Stimulated activated CD4-positive, alpha-beta T cell treated with anti-CD3 and anti-CD28 coated beads, TNF-alpha, amount 100 ng/mL, for 24 hours (primary cell): ENCODE measurements around the gene GALNT2.

Experiments
- DNase-seq, 3 experiments: peaks; one replicate each; pipeline ENCODE4 v3.0.0-alpha.2; 2020; ENCODE audit warnings: low read depth in 3 of 3

The GALNT2 gene

DNA sequence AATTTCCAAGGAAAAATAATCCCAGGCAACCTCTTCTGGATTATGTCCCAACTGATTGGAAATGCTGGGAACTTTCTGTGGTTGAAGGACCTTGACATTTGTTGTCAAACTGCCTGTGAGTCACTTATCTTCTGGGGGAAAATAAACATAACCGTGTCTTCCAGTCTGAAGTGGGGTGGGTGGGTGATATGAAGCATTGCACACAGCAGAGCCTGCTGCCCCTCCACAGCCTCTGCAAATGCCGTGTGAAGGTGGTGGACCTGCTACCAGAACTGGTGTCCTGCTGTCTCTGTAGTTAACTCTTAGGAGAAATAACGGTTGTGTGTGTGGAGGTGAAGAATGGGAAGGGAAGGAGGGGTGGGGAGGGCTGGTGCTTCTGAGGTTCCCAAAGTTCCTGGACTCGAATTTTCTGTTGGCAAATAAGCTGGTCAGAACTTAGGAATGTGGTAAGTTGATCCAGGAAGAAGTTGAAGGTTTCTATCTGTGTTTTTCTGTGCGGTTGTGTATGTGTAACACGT lies 23.2 kb downstream of the GALNT2 start:
- DNase-seq, result no peak

DNA sequence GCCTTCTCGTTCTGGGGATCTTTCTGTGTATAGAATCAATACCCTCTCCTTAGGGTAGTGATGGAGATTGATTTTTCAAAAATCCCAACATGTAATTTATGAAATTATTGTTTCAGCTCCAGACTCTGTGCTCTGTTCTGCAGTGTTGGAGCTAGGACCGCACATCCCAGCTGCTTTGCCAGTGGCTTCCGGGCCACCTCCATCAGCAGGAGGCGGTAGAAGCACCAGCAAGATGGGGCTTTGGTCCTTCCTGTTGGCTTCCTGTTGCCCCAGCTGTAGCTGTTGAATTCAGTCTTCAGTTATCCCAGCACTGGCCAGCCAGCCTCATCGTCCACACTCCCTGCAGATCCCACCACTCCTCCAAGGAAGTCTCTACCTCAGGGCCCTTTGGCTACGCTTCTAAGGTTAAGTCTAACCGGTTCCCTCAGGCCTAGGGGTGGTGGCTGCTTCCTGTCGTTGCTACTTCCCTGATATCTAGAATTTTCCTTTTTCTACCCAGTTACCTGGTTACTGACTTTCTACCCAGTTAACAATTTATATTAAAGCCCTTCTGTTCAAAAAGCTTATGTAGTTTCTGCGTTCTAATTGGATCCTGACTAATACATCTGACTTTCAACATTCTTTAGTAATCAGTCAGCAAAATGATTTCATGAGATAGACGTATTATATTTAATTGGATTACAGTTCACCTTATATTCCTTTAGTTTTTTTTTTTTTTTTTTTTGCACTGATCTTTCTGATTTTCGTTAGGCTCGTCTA lies 24.6 kb downstream of the GALNT2 start:
- no peak for DNase-seq

DNA sequence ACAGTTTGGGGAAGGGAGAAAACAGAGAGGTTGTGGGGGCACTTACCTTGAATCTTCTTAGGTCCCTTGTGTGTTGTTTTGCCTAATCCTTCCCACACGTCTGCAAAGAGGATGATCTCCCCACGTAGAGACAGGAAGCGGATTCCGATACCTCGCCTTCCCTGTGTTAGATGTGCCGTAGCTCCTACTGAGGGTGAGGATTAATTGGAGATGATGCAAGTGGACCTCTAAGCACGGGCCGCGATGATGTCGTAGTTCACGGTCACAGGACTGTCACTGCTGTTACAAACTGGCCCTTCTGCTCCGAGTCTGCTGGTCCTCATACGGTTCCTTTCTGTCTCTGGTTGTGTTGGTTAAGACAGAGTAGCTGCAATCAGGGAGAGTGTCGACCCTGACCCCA lies 27.7 kb downstream of the GALNT2 start:
- DNase-seq, result no peak

DNA sequence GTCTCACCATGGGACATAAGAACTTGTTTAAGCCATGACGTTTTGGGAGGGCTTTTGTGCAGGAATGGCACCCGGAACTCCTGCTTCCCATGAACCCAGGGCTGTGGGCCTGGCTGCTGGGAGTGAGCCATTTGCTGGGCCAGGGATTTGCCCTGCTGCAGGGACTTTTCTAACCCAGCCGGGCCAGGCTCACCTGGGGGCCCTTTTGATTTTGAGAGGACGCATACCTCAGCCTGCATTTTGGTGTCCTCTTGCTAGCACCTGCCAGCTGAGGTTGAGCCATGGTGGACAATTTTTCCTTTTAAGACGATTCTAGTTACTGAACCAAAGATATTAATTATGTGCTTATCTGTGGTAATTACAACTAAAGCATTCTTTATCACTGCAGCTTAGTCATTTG lies 28.9 kb downstream of the GALNT2 start:
- DNase-seq, result no peak

DNA sequence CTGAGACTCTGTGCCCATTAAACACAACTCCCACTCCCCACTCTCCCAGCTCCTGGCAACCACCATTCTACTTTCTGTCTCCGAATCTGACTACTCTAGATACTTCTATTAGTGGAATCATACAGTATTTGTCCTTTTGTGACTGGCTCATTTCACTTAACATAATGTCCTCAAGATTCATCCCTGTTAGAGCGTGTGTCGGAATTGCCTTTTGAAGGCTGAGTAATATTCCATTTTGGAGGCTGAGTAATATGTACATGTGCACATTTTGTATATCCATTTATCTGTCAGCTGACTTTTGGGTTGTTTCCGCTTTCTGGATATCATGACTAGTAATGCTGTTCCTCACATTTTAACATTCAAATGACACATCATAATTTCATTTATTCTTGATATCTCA lies 30.3 kb downstream of the GALNT2 start:
- DNase-seq, result no peak

DNA sequence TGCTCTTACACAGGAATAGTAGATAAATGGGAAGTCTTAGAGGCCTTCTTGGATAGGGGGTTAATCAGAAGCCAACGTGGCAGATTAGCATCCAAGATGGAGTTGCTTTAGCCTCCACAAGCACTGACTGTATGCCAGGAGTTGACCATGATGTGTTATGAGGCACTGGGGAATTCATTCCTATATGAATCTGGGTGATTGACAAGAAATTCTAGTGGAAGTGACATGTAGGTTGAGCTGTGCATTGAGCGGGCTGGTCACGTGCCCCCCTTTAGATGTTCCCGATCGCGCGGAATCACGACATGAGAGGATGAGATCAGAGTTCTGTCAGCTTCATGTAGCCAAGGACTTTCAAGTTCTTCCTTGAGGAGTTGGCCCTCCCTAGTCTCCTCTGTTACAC lies 31.7 kb downstream of the GALNT2 start:
- DNase-seq, result no peak

DNA sequence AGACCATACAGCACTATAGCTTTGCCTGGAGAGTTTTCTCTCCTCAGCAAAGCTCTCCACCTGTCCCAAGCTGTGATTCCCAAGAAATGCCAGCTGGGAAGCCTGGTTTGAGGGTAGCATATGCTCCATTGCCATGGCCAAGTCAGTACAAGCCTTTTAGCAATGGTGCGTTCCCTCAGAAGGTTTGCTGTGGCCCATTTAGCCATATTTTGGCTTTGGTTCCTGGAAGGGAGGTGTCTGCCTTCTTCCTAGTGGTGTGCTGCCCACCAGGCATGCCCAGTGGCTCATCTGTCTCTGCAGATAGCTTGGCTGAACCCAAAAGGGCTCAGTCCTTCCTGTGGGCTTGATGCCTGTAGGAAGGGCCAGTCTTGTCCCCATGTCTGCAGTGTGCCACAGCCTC lies 32.4 kb downstream of the GALNT2 start:
- no peak for DNase-seq

DNA sequence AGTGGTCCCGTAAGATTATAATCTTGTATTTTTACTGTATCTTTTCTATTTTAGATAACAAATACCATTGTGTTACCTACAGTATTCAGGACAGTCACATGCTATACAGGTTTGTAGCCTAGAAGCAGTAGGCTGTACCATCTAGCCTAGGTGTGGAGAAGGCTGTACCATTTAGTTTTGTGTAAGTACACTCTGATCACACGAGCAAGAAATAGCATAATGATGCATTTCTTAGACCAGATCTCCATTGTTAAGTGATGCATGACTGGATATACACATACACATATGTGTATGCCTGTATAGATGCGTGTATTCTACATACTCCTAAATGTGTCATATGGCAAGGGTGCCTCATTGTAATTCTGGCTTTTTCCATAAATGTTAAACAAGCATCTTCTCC lies 33.9 kb downstream of the GALNT2 start:
- no peak for DNase-seq

DNA sequence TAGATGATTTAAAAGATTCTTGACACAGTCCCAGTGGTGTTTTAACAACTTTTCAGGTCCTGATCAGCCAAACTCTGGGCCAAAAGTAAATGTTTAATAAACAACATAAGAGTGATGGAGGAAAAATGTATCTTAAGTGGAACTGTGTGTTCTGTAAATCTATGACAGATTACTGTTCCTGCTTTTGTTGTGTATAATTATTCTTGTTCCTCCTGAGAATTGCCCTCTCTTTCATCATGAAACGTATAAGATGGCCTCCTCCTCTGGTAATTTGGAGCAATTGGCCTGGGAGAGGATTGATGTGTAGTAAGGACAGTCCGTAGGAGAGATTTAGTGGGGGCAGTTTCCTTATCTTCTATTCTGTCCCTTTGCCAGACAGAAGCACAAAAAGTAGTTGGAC lies 34.5 kb downstream of the GALNT2 start:
- no peak for DNase-seq

DNA sequence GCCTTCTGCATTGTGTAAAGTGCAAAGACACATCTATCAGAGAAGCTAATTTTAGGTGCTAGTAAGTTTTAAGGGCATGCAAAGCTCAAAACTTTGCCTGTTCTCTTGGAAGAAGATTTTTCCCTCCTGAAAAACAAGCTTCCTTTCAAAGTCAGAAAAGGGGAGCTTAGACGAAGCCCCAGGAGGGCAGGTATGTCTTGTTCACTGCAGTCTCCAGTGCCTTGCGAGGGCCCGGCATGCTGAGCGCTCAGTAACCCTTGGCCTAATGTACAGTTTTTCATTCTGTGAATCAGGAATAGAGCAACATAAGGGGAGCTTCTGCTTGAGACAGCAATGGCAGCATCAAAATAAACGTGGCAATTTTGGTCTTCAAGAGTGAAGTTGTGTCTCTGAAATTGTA lies 35.0 kb downstream of the GALNT2 start:
- no peak for DNase-seq

DNA sequence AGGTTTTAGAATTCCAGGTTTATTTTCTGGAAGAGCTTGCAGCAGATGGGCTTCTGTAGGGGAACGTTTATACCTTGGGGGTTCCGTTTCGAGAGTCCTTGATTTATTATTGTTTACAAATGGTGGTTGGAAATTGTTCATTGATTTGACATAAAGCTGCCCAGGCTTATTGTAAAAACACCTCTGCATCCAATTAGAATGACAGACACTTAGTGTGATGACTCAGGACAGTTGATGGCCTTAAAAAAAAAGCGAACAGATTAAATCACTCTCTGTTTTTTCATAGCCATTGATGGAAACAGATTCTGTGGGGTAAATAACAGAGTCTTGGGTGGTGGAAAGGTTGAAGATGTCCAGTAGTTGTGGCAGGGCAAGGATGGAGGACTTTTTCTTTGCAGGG lies 35.4 kb downstream of the GALNT2 start:
- DNase-seq, result no peak

DNA sequence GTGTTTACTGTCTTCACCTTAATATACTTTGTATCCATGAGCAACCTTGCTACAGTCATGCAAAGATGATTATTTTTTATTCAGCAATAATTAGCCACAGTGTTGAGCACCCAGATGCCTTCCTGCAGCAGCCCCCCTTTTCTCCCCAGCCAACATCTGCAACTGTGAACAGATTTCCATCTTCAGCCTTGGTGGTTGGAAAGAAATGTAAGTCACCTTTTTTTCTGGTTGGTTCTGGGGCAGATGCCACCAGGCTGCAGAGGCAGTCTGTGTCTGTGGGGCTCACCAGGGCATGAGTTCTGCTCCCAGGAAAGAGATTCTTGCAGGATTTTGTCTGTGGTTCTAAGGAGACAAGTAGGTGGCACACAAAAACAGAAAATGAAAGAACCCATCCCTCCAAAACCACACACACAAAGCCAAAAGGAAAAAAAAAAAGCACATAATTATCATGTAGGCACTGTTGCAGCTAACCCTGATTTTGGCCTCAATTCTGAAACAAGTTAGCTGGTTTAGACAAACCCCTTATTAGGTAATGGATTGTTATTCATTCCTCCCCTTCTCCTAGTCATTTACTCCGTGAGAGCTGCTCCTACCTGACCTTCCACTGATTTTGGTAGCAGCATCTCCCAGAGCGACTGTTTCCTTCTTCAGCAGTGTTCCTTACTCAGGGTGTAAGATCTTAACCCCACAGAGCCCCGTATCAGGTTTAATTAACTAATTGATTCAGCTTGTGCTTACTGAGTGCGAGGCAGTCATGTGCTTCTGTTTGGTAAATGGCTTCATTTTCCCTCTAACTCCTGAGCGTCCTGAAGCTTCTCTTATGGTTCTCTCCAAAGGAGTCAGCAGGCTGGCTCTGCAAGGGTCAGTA lies 36.5 kb downstream of the GALNT2 start:
- DNase-seq, result no peak

DNA sequence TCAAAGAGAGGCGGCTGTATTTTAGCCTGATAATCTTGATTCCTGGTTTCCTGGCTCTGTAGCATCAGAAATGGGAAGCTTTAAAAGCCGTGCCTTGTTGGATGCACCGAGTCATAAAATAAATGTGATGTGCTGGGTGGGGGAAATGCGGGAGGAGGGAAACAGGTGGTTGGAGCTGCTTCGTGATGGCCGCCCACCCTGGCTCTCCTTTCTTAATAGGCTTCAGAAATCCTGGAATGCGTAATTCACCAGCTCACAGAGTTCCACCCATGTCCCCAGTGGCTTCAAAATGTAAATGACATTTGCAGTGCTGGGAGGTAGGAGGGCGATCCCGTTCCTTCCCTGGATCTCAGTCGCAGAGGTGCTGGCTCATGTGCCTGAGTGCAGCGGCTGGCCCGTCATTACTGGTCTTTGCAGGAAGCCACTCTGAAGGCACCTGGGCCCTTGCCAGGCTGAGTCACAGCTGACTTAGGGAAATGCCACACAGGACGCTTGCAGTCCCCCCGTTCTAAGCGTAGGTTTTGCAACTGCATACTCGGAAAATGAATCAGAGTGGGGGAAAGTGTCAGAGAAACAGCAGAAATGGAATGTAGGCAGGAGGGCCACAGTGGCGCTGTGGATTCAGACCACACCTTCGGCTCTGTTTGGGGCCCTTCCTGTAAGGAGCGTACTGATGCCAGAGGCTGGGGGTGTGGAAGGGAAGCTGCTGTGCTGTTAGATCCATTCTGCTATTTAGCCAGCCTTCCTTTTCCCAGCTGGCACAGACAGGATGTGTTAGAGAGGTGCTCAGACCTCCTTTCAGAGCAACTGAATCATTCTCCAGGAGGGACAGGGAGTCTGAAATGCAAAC lies 37.6 kb downstream of the GALNT2 start:
- DNase-seq, result peak; percentile 64 to 87 (median 79)

DNA sequence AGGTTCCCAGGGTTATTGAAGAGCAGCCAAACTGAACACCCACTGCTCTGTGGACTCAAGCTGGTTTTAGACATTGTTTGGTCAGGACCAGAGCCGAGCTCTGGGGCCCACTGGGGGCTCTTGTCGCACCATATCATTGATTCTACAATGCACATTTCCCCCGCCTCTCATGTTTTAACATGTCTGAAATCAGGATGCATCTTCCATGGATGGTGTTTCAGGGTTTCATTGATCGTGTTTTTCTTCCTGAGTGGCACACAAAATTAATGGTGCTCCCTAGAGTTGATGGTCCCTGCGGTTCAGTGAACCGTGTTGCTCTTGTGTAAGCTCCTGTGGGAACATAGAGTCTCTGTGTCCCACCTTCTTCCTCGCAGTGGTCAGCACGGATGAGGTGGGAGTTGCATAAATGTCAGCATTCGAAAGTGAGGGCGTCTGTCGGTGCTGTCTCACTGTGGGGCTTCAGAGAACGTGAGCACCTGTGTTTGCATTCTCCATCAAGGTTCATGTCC lies 38.3 kb downstream of the GALNT2 start:
- DNase-seq, result no peak

DNA sequence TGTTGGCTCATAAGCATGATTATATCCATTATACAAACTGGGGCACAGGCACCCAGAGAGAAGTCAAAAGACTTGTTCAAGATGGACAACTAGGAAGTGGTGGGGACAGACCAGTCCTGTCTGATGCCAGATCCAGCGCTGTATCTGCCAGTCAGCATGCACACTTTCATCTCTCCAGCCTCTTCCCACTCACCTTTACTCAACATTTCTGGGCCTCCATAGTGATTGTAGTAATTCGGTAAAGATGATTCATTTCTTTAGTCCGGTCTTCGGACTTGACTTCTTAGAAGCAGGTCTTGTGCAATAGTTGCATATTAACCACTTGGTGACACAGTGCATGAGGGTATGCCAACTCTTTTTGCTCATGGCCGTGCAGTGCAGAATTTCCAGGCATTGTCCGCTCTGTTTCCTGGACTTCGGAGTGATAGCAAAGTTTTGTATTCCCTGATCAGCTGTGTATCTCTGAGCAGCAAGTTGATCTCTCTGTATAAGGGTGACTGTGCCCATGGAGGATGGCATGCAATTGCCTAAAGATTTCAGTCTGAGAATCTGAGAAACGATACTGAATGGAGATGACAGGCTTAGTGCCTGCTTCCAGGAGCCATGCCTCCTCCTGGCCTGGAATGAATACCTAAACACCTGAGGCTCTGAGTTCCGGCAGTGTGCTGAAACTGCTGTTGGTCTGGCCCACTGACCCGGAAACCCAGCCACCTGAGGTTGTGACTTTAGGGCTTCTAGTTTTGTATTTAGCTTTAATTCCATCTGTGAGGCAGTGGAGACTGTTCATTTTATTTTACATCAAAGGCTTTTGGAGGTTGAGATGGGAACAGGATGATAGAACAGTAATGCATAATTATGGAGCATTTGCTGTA lies 39.0 kb downstream of the GALNT2 start:
- no peak for DNase-seq

DNA sequence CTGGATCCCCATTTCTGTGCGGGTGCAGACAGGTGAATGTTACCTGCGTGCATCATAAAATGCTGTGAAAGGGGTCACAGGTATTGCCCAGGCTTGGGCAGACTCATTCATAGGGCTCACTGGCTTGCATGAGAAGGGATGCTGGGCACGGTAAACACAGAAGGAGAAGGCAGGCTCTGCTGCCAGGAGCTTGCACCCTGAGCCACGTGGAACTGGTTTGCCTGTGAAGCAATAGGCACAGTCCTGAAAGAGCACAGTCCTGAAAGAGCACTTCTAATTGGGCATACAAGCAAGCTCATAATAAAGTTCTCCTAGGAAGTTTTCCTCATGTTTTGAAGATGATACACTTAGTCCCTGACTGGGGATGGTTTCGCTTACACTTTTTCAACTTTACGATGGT lies 40.9 kb downstream of the GALNT2 start:
- DNase-seq, result no peak

DNA sequence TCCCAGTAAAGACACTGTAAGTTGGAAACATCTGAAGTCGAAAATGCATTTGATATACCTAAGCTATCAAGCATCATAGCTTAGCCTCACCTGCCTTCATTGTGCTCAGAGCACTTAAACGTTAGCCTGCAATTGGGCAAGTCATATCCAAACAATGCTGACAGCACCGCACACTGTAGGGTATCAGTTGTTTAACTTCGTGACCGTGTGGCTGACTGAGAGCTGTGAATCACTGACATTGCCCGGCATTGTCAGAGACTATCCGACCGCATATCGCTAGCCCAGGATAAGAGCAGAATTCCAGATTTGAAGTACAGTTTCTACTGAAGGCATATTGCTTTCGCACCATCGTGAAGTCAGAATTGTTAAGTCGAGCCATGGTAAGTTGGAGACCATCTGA lies 41.5 kb downstream of the GALNT2 start:
- DNase-seq, result no peak

DNA sequence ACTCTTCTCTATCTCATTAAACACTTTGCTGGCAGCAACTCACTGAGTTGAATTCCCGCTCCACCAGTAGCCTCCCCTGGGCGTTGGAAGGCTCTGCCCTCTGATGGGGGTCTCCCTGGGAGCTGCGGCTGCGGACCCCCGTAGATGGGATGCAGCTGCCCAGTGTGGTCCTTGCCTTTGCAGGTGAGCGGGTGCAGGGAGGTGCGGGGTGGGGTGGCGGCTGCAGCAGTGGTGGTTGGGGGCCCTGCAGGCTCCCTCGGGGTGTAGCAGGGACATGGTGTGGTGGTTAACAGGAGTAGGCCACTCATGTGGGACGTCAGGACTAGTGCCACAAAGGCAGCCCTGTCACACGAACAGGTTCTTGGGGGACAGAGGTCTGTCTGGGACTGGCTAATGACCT lies 42.0 kb downstream of the GALNT2 start:
- DNase-seq, result no peak

DNA sequence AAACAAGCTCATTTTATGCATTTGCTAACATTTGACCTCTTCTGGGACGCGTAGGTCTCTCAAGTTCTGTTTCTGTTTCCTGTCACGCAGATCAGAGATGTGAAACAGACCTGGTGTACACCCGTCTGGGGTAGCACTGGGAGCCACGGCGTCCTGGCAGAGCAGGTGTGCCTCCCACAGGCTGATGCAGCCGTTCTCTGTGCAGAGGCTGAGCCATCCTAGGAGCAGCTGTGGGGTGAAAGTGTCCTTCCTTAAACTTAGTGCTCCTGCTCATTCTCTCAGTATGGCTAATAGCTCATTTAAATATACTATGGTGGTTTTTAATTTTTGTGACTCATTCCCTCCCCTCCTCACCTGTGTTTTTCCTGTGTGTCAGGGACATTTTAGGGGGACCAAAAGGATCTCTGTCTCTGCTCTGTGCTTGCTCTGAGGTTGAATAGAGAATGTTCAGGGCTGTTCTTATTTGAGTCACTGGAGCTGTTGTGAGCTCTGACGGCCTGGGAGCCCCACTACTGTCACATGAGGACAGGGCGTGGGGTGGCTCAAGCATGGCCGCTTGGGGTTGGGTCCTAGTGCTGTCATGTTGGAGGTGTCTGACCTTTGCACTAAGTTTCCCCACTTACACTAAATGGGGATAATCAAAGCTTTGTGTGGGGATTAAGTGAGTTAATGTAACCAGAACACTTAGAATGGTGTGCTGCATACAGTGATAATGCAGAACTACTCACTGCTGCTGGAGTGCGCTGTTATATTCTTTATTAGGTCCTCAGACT lies 43.0 kb downstream of the GALNT2 start:
- DNase-seq, result peak; percentile 70 to 87 (median 71)

DNA sequence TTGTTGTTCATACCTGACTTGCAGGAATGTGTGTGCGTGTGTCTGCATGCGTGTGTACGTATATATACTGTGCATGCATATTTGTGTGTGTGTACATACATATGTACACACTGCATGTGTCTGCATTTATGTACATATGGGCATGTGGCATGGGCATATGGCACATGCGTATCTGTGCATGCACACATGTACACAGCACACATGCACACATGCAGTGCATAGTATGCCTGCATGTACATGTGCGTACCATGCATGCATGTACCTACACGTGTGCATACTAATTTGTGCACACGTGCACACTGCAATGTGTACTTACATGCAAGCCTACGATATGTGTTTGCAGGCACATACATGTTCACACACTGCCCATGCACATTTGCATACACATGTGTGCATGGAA lies 43.9 kb downstream of the GALNT2 start:
- no peak for DNase-seq
